ENCODE data around the gene ATOSA. TPM values are rescaled to one million over a fixed set of nuclear protein-coding genes. Genes with fewer than 3 reads are reported as not detected.

ATOSA gene
- total RNA-seq, 1 experiment from 2014 or later = 5.8 TPM

- H4K5ac ChIP-seq (ENCODE audit: insufficient read length, low read depth, low read length) = no peak overlapping the region
- H3K4me1 ChIP-seq (ENCODE audit: insufficient read depth, low read length) = no peaks in the 10 kb centered on the region
- no peak for TF ChIP-seq CTCF (conservative IDR thresholded peaks at IDR 0.05)
- H3K4me1 Mint-ChIP-seq = peaks cover 4 to 9% of the 10 kb centered on the region in 2 experiments
- no peaks in the 10 kb centered on the region for H3K23me2 ChIP-seq (ENCODE audit: insufficient read length, low read depth, low read length, poor library complexity, severe bottlenecking)
- H3K79me1 ChIP-seq (ENCODE audit: insufficient read depth, low read depth, low read length, poor library complexity, severe bottlenecking) = no peaks in the 10 kb centered on the region
- no peak overlapping the region for H3K9ac ChIP-seq (ENCODE audit: extremely low read depth, insufficient read length, low read length)
- H3K27me3 Mint-ChIP-seq (ENCODE audit: low read depth) = no peaks in the 10 kb centered on the region
- H2BK120ac ChIP-seq (ENCODE audit: low read depth, low read length, poor library complexity, severe bottlenecking) = no peak overlapping the region
- H2BK12ac ChIP-seq (ENCODE audit: insufficient read length, low read depth, low read length) = no peak overlapping the region
- no peak overlapping the region for H2AK5ac ChIP-seq (ENCODE audit: insufficient read length, low read length)
- no peak overlapping the region for H3K4me3 Mint-ChIP-seq
- no peaks in the 10 kb centered on the region for H4K20me1 ChIP-seq (ENCODE audit: control insufficient read depth, insufficient read depth, insufficient read length)
- WGBS (ENCODE audit: extremely low coverage, insufficient read length, low lambda C conversion rate) = no CpG with 5 or more reads among the region's 1 CpG
- no peak overlapping the region for H4K91ac ChIP-seq (ENCODE audit: insufficient read length, low read depth, low read length)
- H2BK20ac ChIP-seq (ENCODE audit: low read depth, low read length, poor library complexity, severe bottlenecking) = no peak overlapping the region
- DNase-seq = no peak
- H3K27me3 ChIP-seq (ENCODE audit: insufficient read depth, low read length) = no peaks in the 10 kb centered on the region
- H3K79me2 ChIP-seq (ENCODE audit: insufficient read depth, low read length) = no peaks in the 10 kb centered on the region
- H3K27ac ChIP-seq (ENCODE audit: insufficient read length, low read depth, low read length) = no peak overlapping the region
- no peak overlapping the region for H3K14ac ChIP-seq (ENCODE audit: insufficient read depth, low read length)
- H3K9me3 ChIP-seq (ENCODE audit: control insufficient read depth, low read depth, low read length) = no peaks in the 10 kb centered on the region
- H3K23ac ChIP-seq (ENCODE audit: insufficient read length, low read depth, low read length) = no peak overlapping the region
- no peak overlapping the region for H2AFZ ChIP-seq (ENCODE audit: low read length)
- no peaks in the 10 kb centered on the region for H3K9me3 Mint-ChIP-seq
- no peak overlapping the region for H3K56ac ChIP-seq (ENCODE audit: insufficient read length, low read depth, low read length)
- no peak overlapping the region for H3T11ph ChIP-seq (ENCODE audit: low read length)
- H2BK5ac ChIP-seq (ENCODE audit: insufficient read length, low read length) = no peak overlapping the region
- no peak overlapping the region for H3K4ac ChIP-seq (ENCODE audit: low read depth, low read length)
- H3K36me3 Mint-ChIP-seq (ENCODE audit: insufficient read depth in 1 of 3, low read depth in 3 of 3) = no peaks in the 10 kb centered on the region
- H3K4me2 ChIP-seq (ENCODE audit: insufficient read depth, insufficient read length, low read length) = no peak overlapping the region
- H2BK15ac ChIP-seq (ENCODE audit: low read depth, low read length) = no peak overlapping the region
- H4K8ac ChIP-seq (replicated peaks; ENCODE audit: insufficient read length, low read depth, low read length) = no peak overlapping the region
- no peak overlapping the region for H3K18ac ChIP-seq (ENCODE audit: insufficient read length, low read depth, low read length)
- no peak overlapping the region for H3K27ac Mint-ChIP-seq
Measured at GRCh38 chr15:52698514-52698913, 19.3 kb upstream of the ATOSA start.
